ENCODE measurements around the gene HOXD1. TPM values are rescaled to one million over a fixed set of nuclear protein-coding genes. Genes with fewer than 3 reads are reported as not detected.

HOXD1 gene
- total RNA-seq, 1 donor from 2014 or later = not detected

DNA sequence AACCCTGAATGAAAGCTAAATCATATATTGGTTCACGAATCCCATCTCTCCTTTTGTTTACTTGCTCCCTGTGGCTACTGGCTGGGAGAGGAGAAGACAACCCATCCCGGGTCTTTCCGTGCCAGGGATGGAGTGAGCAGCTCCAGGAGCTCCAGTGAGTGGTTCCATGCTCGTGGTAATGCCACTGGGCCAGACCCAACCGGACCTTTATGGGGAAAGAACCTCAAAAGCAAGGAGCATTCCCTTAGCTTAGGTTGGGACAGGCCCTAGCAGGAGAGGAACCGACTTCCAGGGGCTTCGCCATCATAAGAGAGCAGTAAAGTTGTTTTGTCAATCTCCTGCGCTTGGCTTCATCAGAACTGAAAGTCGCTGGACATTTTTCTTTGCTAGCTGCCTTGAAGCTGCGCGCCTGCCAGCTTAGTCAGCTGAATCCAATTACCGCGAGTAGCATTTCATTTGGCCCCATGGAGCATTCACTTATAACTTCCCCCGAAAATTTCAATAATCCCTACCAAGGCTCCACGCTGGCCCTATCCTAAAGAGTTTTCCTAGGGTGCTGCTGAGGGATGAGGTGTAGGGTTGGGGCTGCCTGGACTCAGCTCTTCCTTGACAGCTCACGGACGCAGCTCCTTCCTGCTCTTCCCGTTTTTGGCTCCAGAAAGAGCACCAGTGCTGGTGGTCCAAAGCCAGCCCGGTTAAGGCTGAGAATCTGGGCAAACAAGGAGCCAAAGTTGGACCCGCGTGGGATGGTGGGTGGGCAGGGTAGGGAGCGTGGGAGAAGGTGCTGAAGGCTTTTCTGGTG is 26.4 kb upstream of the HOXD1 start:
- Mint-ChIP-seq H3K27me3 (ENCODE audit: low read depth) (peaks cover 84% of the 10 kb centered on the region), H3K27ac (ENCODE audit: unreplicated experiment) (no peak overlapping the region), H3K4me3 (ENCODE audit: unreplicated experiment) (no peak overlapping the region), H3K9me3 (ENCODE audit: low read depth) (peaks cover 7% of the 10 kb centered on the region), H3K4me1 (ENCODE audit: low read depth) (peaks cover 6% of the 10 kb centered on the region), H3K36me3 (ENCODE audit: low read depth) (peaks cover 12% of the 10 kb centered on the region)
- TF ChIP-seq, protein P1, sequence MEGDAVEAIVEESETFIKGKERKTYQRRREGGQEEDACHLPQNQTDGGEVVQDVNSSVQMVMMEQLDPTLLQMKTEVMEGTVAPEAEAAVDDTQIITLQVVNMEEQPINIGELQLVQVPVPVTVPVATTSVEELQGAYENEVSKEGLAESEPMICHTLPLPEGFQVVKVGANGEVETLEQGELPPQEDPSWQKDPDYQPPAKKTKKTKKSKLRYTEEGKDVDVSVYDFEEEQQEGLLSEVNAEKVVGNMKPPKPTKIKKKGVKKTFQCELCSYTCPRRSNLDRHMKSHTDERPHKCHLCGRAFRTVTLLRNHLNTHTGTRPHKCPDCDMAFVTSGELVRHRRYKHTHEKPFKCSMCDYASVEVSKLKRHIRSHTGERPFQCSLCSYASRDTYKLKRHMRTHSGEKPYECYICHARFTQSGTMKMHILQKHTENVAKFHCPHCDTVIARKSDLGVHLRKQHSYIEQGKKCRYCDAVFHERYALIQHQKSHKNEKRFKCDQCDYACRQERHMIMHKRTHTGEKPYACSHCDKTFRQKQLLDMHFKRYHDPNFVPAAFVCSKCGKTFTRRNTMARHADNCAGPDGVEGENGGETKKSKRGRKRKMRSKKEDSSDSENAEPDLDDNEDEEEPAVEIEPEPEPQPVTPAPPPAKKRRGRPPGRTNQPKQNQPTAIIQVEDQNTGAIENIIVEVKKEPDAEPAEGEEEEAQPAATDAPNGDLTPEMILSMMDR (IDR thresholded peaks at IDR 0.05) = no peak
- DNase-seq (ENCODE audit: low spot score) = no peak

DNA sequence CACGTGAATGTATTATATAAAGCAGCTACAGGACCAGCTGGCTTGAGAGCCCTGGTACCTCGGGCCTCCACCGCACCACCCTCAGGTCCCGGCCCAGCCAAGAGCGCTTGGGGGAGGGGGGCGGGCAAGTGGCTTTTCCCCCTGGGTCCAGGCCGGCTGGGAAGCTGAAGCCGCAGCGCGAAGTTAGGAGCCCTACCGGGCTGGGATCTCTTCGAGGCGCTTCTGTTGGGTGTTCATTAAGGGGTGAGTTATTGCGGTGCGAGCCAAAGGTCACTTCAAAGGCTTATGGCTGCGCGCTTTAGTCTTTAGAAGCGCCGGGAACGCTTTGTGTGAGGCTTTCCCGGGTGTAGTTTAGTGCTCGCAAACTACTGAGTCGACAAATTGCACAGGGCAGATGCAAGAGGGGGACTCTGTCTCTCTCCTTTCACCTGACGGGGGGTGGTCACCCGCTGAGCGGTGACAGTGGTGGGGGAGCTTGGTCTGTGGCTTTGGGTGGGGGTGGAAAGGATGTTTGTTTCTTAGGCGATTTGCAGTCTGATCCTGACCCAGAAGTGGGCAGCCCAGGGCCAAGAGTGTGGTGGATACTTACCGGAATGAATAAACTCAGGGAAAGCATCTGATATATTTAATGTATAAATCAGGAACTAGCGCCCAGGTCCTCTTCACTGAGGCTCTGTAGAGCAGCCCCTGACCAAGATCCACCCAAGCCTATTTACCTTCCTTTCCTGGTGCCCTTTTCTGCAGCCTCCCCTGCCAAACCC is 25.4 kb upstream of the HOXD1 start:
- TF ChIP-seq, protein P1 (IDR thresholded peaks at IDR 0.05) = no peak
- Mint-ChIP-seq H3K27ac (ENCODE audit: unreplicated experiment) (no peak overlapping the region), H3K4me3 (ENCODE audit: unreplicated experiment) (no peak overlapping the region), H3K27me3 (ENCODE audit: low read depth) (peaks cover 86% of the 10 kb centered on the region), H3K9me3 (ENCODE audit: low read depth) (peaks cover 7% of the 10 kb centered on the region), H3K36me3 (ENCODE audit: low read depth) (peaks cover 12% of the 10 kb centered on the region), H3K4me1 (ENCODE audit: low read depth) (peaks cover 3% of the 10 kb centered on the region)
- DNase-seq (ENCODE audit: low spot score) = no peak

DNA sequence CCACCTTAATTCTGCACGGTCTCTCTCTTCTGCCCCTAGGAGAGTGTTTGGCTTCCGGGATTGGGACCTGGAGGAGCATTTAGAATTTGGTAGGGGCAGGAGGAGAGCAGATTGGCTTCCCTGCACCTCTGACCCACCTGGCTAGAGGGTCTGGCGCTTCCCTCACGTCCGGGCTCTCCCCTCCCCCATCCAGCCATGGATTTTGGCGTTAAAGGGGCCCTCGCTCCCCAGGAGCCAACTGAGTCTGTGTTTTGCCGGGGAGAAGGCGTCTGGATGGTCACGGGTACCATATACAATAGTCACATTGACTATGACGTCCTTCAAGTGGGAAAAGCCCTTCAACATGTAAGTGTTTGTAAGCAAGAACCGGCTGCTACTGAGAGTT is 24.8 kb upstream of the HOXD1 start:
- peaks cover 81% of the 10 kb centered on the region for H3K27me3 Mint-ChIP-seq (ENCODE audit: low read depth)
- TF ChIP-seq, protein P1 (IDR thresholded peaks at IDR 0.05) = no peak
- DNase-seq (ENCODE audit: low spot score) = no peak
- H3K27ac Mint-ChIP-seq (ENCODE audit: unreplicated experiment) = no peak overlapping the region
- peaks cover 7% of the 10 kb centered on the region for H3K9me3 Mint-ChIP-seq (ENCODE audit: low read depth)
- no peaks in the 10 kb centered on the region for H3K4me1 Mint-ChIP-seq (ENCODE audit: low read depth)
- H3K4me3 Mint-ChIP-seq (ENCODE audit: unreplicated experiment) = no peak overlapping the region
- peaks cover 10% of the 10 kb centered on the region for H3K36me3 Mint-ChIP-seq (ENCODE audit: low read depth)

DNA sequence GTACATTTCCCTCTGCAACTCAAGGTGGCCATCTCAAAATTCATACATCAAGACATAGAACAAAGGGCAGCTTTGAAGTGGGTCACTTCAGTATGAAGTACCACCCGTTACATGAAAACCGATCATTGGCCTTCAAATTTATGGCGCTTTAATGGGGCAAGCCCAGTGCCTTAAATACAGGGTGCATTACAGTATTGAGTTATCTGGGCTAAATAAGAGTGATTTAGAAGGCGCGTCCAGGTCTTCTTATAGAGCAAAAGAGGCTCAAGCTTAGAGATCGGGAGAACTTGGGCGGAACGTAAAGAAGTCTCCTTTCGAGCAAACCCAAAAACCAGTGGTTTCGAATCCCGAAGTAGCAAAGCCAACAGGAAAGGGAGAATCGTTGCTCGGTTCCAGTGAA is 24.3 kb upstream of the HOXD1 start:
- peaks cover 10% of the 10 kb centered on the region for H3K36me3 Mint-ChIP-seq (ENCODE audit: low read depth)
- no peak for DNase-seq (ENCODE audit: low spot score)
- no peak overlapping the region for H3K4me3 Mint-ChIP-seq (ENCODE audit: unreplicated experiment)
- no peaks in the 10 kb centered on the region for H3K4me1 Mint-ChIP-seq (ENCODE audit: low read depth)
- no peak overlapping the region for H3K27ac Mint-ChIP-seq (ENCODE audit: unreplicated experiment)
- H3K27me3 Mint-ChIP-seq (ENCODE audit: low read depth) = peaks cover 81% of the 10 kb centered on the region
- peaks cover 7% of the 10 kb centered on the region for H3K9me3 Mint-ChIP-seq (ENCODE audit: low read depth)
- TF ChIP-seq, protein P1 (IDR thresholded peaks at IDR 0.05) = no peak

DNA sequence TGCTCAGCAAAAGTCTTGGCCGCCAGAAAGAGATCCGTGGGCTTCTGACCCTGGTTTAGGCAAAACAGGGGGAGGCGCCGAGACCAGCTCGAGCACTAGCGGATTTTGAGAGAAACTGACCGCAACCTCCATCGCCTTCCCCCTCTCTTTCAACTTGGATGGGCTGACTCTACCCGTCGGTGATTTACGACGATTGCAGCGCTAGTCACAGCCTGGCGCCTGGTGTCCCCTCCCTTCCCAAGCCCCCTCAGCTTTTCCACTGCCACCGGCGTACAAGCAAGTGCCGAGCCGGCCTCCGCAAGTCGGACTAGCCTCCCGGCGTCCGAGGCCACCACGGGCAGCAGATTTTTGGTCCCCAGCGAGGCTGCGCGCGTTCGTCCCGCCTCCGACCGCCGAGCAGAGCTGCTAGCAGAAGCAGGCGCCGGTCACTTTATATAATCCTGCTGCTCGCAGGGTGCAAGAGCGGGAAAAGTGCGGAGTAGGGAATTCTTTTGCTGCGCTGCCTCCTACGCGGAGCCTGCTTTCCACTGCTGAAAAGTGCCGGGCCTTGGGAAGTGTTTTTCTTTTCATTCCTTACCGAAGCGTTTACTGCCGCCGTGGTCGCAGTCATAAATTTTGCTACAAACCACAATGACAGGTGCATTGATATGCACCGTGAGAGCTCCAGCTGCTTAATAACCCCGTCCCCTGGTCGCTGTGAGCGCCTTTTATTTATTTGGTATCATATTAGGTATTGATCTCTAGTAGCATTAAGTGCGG is 23.7 kb upstream of the HOXD1 start:
- Mint-ChIP-seq H3K4me3 (ENCODE audit: unreplicated experiment) (no peak overlapping the region), H3K27me3 (ENCODE audit: low read depth) (peaks cover 80% of the 10 kb centered on the region), H3K4me1 (ENCODE audit: low read depth) (no peaks in the 10 kb centered on the region), H3K9me3 (ENCODE audit: low read depth) (peaks cover 7% of the 10 kb centered on the region), H3K27ac (ENCODE audit: unreplicated experiment) (no peak overlapping the region), H3K36me3 (ENCODE audit: low read depth) (peaks cover 10% of the 10 kb centered on the region)
- TF ChIP-seq, protein P1 (IDR thresholded peaks at IDR 0.05) = no peak
- DNase-seq (ENCODE audit: low spot score) = no peak
